ENCODE results near the gene SEMA3A. TPM values are rescaled to one million over a fixed set of nuclear protein-coding genes. Genes with fewer than 3 reads are reported as not detected.
"Not testable (repeated sequence)": the region's sequence is repeated elsewhere in the genome, so short reads cannot be mapped to it uniquely, and the experiment has no call there.

Gene SEMA3A
- 10 to 100 TPM; 27.8 to 39.0 (median 34.5) TPM for total RNA-seq

DNA sequence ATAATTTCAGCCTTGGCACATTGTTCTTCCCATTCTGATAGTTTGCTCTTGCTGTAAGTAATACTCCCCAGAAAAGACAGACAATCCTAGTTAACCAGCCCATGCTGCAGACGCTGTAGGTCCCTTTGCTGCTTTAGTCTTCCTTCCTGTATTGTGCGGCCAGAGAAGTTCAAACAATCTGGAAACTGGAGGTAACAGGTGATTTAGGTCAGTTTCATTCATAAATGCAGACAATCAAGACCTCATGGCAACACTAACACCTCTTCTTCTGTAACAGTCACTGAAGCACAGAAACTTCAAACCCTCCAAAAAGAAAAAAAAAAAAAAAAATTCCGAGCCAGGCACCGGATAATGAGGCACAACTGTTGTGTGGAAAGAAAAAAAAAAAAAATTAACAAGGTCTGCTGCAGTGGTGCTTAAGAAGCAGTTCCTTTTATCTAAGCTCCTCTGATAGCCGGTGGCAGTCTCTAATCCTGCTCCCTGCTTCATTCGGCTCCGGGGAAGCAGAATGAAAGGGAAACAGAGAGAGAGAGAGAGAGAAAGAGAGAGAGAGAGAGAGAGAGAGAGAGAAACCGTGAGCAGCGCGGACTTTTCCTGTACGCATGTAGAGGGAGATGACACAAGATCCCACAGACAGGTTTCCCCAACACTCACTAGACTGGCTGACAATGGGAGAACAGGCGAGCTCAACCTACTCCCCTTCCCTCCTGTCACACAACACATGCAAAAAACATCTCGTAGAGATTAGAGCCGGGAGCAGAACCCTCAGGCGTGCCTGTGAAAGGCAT is at the start of gene SEMA3A:
TSS of gene SEMA3A (minus strand) at position 306 of the 788 bp plus-strand sequence. CDS start at position 103, 203 bp downstream.
- DNase-seq (ENCODE audit: extremely low spot score): no peak
- TF ChIP-seq POLR2AphosphoS5 (IDR thresholded peaks at IDR 0.05) (peak; percentile 20 to 67), EP300 (IDR thresholded peaks at IDR 0.05) (no peak), POLR2A (IDR thresholded peaks at IDR 0.05; ENCODE audit: low read depth) (no peak), CTCF (IDR thresholded peaks at IDR 0.05) (peak; percentile 22 to 29 (median 27))
- under 1% methylated on average over 15 of the region's 15 CpGs for WGBS
- Histone ChIP-seq H3K4me1 (peaks cover 8 to 38% (median 18%) of the 10 kb centered on the region in 4 donors), H3K9me3 (no peaks in the 10 kb centered on the region), H3K27me3 (no peaks in the 10 kb centered on the region), H3K36me3 (no peaks in the 10 kb centered on the region), H3K4me3 (peak within 1 kb of the TSS; percentile 56 to 67 (median 62)), H3K27ac (replicated peaks in 1 of 4) (peak within 1 kb of the TSS; percentile 77 to 83 (median 81))
- intact Hi-C loops (cut with DNase I): loop anchor here (5.0 to 10.0 kb wide), 2 partner anchors 217 to 830 kb away; no protein-coding TSS in a partner anchor

GRCh38 chr7:84243037-84243436 is 48.4 kb upstream of the SEMA3A start:
- not testable (repeated sequence) for H3K27me3 ChIP-seq

GRCh38 chr7:84238596-84238995 is 44.0 kb upstream of the SEMA3A start:
- 92% methylated on average over 6 of the region's 6 CpGs for WGBS
- Histone ChIP-seq H3K4me1 (no peaks in the 10 kb centered on the region), H3K27me3 (no peaks in the 10 kb centered on the region), H3K36me3 (no peaks in the 10 kb centered on the region), H3K9me3 (peaks cover 0 to 4% (median under 1%) of the 10 kb centered on the region in 4 donors), H3K27ac (replicated peaks in 1 of 4) (no peak overlapping the region), H3K4me3 (no peak overlapping the region)
- intact Hi-C loops (cut with DNase I): no loop called here
- TF ChIP-seq CTCF (IDR thresholded peaks at IDR 0.05) (no peak), EP300 (IDR thresholded peaks at IDR 0.05) (no peak), POLR2AphosphoS5 (IDR thresholded peaks at IDR 0.05) (no peak), POLR2A (IDR thresholded peaks at IDR 0.05; ENCODE audit: low read depth) (no peak)
- DNase-seq (ENCODE audit: extremely low spot score): no peak

More at GRCh38 chr7:84243037-84243436, 48.4 kb upstream of the SEMA3A start:
- H3K4me3 ChIP-seq; intact Hi-C loops (cut with DNase I); H3K27ac ChIP-seq (replicated peaks in 1 of 4); DNase-seq (ENCODE audit: extremely low spot score); H3K4me1 ChIP-seq; H3K36me3 ChIP-seq: not testable (repeated sequence)
- 91% methylated on average over 6 of the region's 6 CpGs for WGBS
- peaks cover 0 to 17% (median 7%) of the 10 kb centered on the region in 4 donors for H3K9me3 ChIP-seq

- DNase-seq (ENCODE audit: extremely low spot score): no peak
- H3K9me3 ChIP-seq: no peaks in the 10 kb centered on the region
- no peak overlapping the region for H3K27ac ChIP-seq (replicated peaks in 1 of 4)
- H3K4me3 ChIP-seq: no peak overlapping the region
- H3K36me3 ChIP-seq: no peaks in the 10 kb centered on the region
- 77% methylated on average over 1 of the region's 1 CpG for WGBS
- TF ChIP-seq CTCF (IDR thresholded peaks at IDR 0.05) (no peak), EP300 (IDR thresholded peaks at IDR 0.05) (no peak), POLR2AphosphoS5 (IDR thresholded peaks at IDR 0.05) (no peak)
- peaks cover 0 to 9% (median 5%) of the 10 kb centered on the region in 4 donors for H3K4me1 ChIP-seq
- intact Hi-C loops (cut with DNase I): no loop called here
- H3K27me3 ChIP-seq: no peaks in the 10 kb centered on the region
Measured at GRCh38 chr7:84237533-84238173, 43.1 kb upstream of the SEMA3A start.

- no peak overlapping the region for H3K4me3 ChIP-seq
- no peaks in the 10 kb centered on the region for H3K27me3 ChIP-seq
- H3K9me3 ChIP-seq: no peaks in the 10 kb centered on the region
- intact Hi-C loops (cut with DNase I): no loop called here
- no peaks in the 10 kb centered on the region for H3K36me3 ChIP-seq
- H3K4me1 ChIP-seq: peaks cover 0 to 22% (median 13%) of the 10 kb centered on the region in 4 donors
- no peak for DNase-seq (ENCODE audit: extremely low spot score)
- no peak for TF ChIP-seq POLR2AphosphoS5 (IDR thresholded peaks at IDR 0.05)
- TF ChIP-seq POLR2A (IDR thresholded peaks at IDR 0.05; ENCODE audit: low read depth): no peak
- TF ChIP-seq CTCF (IDR thresholded peaks at IDR 0.05): no peak
- no peak for TF ChIP-seq EP300 (IDR thresholded peaks at IDR 0.05)
- 72% methylated on average over 3 of the region's 3 CpGs for WGBS
- no peak overlapping the region for H3K27ac ChIP-seq (replicated peaks in 1 of 4)
Measured at GRCh38 chr7:84236398-84236797, 41.8 kb upstream of the SEMA3A start.
